Mucosa of descending colon (tissue), 3 donors: Measurements from ENCODE around the gene RRP7A. TPM values are rescaled to one million over a fixed set of nuclear protein-coding genes. Genes with fewer than 3 reads are reported as not detected.

ENCODE experiments used
- ATAC-seq: fragments of 200-7000 bp; cut with Tn5 transposase; one replicate; pipeline ENCODE4 v1.9.1; 2020; ENCODE audit warnings: mild to moderate bottlenecking, moderate library complexity
- DNase-seq, 3 donors: peaks; one replicate each; pipeline ENCODE4 v3.0.0-alpha.2; 2020
- H3K36me3 ChIP-seq: fragments of 200-600 bp; one replicate; pipeline ENCODE4 v1.8.0; 2021; ENCODE audit warnings: low read depth, mild to moderate bottlenecking
- H3K4me1 ChIP-seq: fragments of 200-600 bp; one replicate; pipeline ENCODE4 v1.8.0; 2021; ENCODE audit warnings: low read depth, mild to moderate bottlenecking
- H3K4me3 ChIP-seq: fragments of 200-600 bp; one replicate; pipeline ENCODE4 v1.8.0; 2021; ENCODE audit warnings: mild to moderate bottlenecking
- H3K9me3 ChIP-seq: fragments of 200-600 bp; one replicate; pipeline ENCODE4 v1.8.0; 2021; ENCODE audit warnings: mild to moderate bottlenecking
- CTCF ChIP-seq: fragments of 200-600 bp; IDR thresholded peaks from one replicate; pipeline ENCODE4 v1.8.0; 2022; ENCODE audit warnings: antibody characterized with exemption, mild to moderate bottlenecking
- intact Hi-C, 2 donors: fragments of 100-400 bp; cut with DNase I in 1 of 2; cut with micrococcal nuclease in 1 of 2; formaldehyde crosslinking; loops; one replicate each; pipeline versions ENCODE4 v1.11.0 to v1.11.1; 2022; cut with DNase I, micrococcal nuclease
- total RNA-seq, 3 donors: library from RNA; stranded (reverse); fragmentation: NEBNext Ultra II Directional in 2 of 3; extraction: Animal tissue kit (Norgen Biotek cat#: 25700) in 2 of 3; gene quantifications; one replicate each; pipeline versions ENCODE4 v1.2.1 to v1.2.4, GENCODE V29; 2021 to 2023
- donor health status: DM: no; HTN: no; CAD: no; lungs with moderate emphysema.
- donor health status: DM: no; HTN: no; CAD: no.
- donor health status: DM: no; HTN: yes; CAD: no.

The RRP7A gene
- total RNA-seq, 3 donors from 2014 or later, result 32.2 to 37.0 (median 32.4) TPM

- DNase-seq (peak in 1 of 3 donors; percentile 29), ATAC-seq (peak; percentile 28)
Observed at GRCh38 chr22:42562279-42562678, 42.7 kb upstream of the RRP7A start.

DNA sequence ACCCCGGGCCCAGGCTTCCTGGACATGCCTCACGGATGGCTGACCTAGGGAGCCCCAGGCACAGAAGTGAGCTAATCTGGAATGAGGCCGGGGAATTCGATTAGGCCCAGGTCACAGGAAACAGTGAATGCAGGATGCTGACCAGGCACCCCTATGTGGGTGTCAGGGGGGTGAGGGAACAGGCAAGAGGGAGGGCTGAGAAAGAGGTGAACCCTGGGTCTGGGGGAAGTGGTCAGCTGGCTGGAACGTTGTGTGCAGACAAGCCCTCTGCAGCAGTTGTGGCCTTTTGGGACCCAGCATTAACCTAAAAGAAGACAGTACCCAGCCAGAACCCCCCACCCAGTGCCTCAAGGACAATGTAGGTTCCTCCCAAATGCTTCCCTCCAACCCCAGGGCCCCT lies 42.3 kb upstream of the RRP7A start:
- DNase-seq, result no peak
- H3K36me3 ChIP-seq, result no peaks in the 10 kb centered on the region
- no peak for TF ChIP-seq CTCF
- intact Hi-C loops, result no loop called here
- H3K4me1 ChIP-seq, result no peaks in the 10 kb centered on the region
- ATAC-seq, result no peak
- H3K4me3 ChIP-seq, result no peak overlapping the region
- H3K9me3 ChIP-seq, result no peaks in the 10 kb centered on the region

More at GRCh38 chr22:42562279-42562678, 42.7 kb upstream of the RRP7A start:
- Histone ChIP-seq H3K9me3 (no peaks in the 10 kb centered on the region), H3K36me3 (no peaks in the 10 kb centered on the region), H3K4me3 (no peak overlapping the region), H3K4me1 (no peaks in the 10 kb centered on the region)
- intact Hi-C loops, result no loop called here
- TF ChIP-seq CTCF, result no peak

- no peak overlapping the region for H3K4me3 ChIP-seq
- DNase-seq (peak in 1 of 3 donors; percentile 25), ATAC-seq (peak; percentile 14)
- no peaks in the 10 kb centered on the region for H3K4me1 ChIP-seq
- no peaks in the 10 kb centered on the region for H3K36me3 ChIP-seq
- intact Hi-C loops, result no loop called here
- H3K9me3 ChIP-seq, result no peaks in the 10 kb centered on the region
- peak; percentile 22 for TF ChIP-seq CTCF
Observed at GRCh38 chr22:42560781-42561180, 41.2 kb upstream of the RRP7A start.

DNA sequence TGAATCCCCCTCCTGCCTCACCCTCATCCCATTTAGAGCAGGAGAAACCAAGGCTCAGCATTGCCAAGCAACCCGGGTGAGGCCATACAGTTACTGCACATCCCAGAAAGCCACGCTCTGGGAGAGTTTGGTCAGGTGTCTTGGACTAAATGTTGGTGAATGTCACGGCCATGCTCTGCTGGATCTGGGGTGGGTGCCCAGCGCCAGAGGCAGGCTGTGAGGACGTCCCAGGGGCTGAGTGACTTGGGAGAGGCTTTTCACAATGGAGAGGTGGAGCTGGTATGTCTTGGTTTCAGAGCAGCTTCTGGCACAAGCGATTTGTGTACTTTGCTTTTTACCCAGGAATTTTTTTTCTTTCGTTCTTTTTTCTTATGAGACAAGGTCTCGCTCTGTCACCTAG lies 40.8 kb upstream of the RRP7A start:
- TF ChIP-seq CTCF, result no peak
- intact Hi-C loops, result no loop called here
- Histone ChIP-seq H3K9me3 (no peaks in the 10 kb centered on the region), H3K36me3 (no peaks in the 10 kb centered on the region), H3K4me3 (no peak overlapping the region), H3K4me1 (no peaks in the 10 kb centered on the region)
- ATAC-seq (no peak), DNase-seq (peak in 1 of 3 donors; percentile 17)

- no peak for TF ChIP-seq CTCF
- no peak within 1 kb of the TSS for H3K4me3 ChIP-seq
- peak; percentile 93 to 99 (median 97) for DNase-seq
- intact Hi-C loops, result no loop called here
- H3K9me3 ChIP-seq, result peaks cover 9% of the 10 kb centered on the region
- H3K36me3 ChIP-seq, result no peaks in the 10 kb centered on the region
- ATAC-seq, result peak; percentile 96
- H3K4me1 ChIP-seq, result peaks cover 11% of the 10 kb centered on the region
Observed at GRCh38 chr22:42553475-42554361, 34.1 kb upstream of the RRP7A start, which contains the start of gene SERHL2. Gene SERHL2, plus strand, starts transcription at chr22:42553956. Its CDS starts 65 bp downstream, at chr22:42554021.
